Ovary (tissue), 3 donors: ENCODE data around the gene BMPR1A.

ENCODE experiments used
- POLR2A ChIP-seq: fragments of 450-650 bp; IDR thresholded peaks from one replicate; pipeline ENCODE4 v1.6.1; 2017; ENCODE audit warnings: antibody characterized with exemption, mild to moderate bottlenecking, moderate library complexity
- TF ChIP-seq, protein P1 (sequence below), 3 donors: fragments of 450-650 bp in 2 of 3; fragments of 200-600 bp in 1 of 3; IDR thresholded peaks; one replicate each; pipeline versions ENCODE4 v1.5.1 to v1.8.0; 2016 to 2022; ENCODE audit warnings: antibody characterized with exemption in 3 of 3, mild to moderate bottlenecking in 1 of 3
- donor health status: DM: no; HTN: no; CAD: no.

DNA sequence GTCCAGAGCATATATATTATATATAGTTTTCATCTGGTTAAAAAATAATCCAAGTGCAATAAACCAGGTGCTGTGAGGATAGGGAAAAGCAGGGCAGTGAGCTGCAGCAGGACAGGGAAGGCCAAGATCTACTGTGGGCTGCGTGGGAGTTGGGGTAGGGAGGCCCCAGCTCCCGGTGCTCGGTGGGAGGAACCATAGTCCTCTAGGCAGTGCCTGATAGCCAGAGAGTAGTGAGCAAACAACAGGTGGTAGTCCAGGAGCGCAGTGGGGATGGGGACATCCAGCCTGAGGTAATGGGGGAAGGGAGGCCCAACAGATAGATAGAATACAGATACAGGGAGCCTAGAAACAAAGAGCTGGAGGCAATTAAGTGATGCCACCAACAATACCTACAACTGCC lies 4.1 kb upstream of the BMPR1A start:
- TF ChIP-seq, protein P1, sequence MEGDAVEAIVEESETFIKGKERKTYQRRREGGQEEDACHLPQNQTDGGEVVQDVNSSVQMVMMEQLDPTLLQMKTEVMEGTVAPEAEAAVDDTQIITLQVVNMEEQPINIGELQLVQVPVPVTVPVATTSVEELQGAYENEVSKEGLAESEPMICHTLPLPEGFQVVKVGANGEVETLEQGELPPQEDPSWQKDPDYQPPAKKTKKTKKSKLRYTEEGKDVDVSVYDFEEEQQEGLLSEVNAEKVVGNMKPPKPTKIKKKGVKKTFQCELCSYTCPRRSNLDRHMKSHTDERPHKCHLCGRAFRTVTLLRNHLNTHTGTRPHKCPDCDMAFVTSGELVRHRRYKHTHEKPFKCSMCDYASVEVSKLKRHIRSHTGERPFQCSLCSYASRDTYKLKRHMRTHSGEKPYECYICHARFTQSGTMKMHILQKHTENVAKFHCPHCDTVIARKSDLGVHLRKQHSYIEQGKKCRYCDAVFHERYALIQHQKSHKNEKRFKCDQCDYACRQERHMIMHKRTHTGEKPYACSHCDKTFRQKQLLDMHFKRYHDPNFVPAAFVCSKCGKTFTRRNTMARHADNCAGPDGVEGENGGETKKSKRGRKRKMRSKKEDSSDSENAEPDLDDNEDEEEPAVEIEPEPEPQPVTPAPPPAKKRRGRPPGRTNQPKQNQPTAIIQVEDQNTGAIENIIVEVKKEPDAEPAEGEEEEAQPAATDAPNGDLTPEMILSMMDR (IDR thresholded peaks at IDR 0.05), result no peak
- no peak for TF ChIP-seq POLR2A
